IMR-90 (cell line): ENCODE data around the gene CLDN18. TPM values are rescaled to one million over a fixed set of nuclear protein-coding genes. Genes with fewer than 3 reads are reported as not detected.

Source experiments
- ATAC-seq: fragments of 200-7000 bp; cut with Tn5 transposase; 2 replicates; pipeline ENCODE4 v1.9.1; 2020; ENCODE audit warnings: low read depth, mild to moderate bottlenecking, moderate library complexity
- BruUV-seq: library from RNA; stranded (reverse); fragments of 400-500 nt; replicated peaks from 2 replicates; lab custom pipeline; 2021; lab: Mats Ljungman, UMichigan
- CTCF ChIA-PET: fragments of 300-600 bp; formaldehyde crosslinking; extraction: SDS; loops from one replicate; lab custom pipeline; 2021; ENCODE audit warnings: antibody characterized with exemption; lab: Yijun Ruan, JAX
- POLR2A ChIA-PET: fragments of 300-600 bp; sonication (Branson Sonifier 250); formaldehyde crosslinking; loops from one replicate; lab custom pipeline; 2022; ENCODE audit warnings: antibody characterized with exemption; ENCODE audit not compliant: unreplicated experiment; lab: Charles Lee
- DNase-seq: peaks from one replicate; pipeline ENCODE4 v3.0.0; 2013
- H2AFZ ChIP-seq: replicated peaks from 2 replicates; pipeline ENCODE3; 2013; ENCODE audit warnings: low read length, mild to moderate bottlenecking; ENCODE audit not compliant: poor library complexity
- H2AK5ac ChIP-seq: 2 replicates; pipeline ENCODE4 v1.6.1; 2013; ENCODE audit warnings: low read depth, low read length, inconsistent platforms
- H2AK9ac ChIP-seq: replicated peaks from 2 replicates; pipeline ENCODE3; 2013; ENCODE audit warnings: mild to moderate bottlenecking, low read depth, low read length, moderate library complexity; ENCODE audit not compliant: poor library complexity
- H2BK120ac ChIP-seq: 2 replicates; pipeline ENCODE4 v1.6.1; 2013; ENCODE audit warnings: low read depth, low read length, inconsistent platforms
- H2BK15ac ChIP-seq: 3 replicates; pipeline ENCODE4 v1.6.1; 2013; ENCODE audit warnings: low read depth, low read length, inconsistent platforms
- H2BK20ac ChIP-seq: 2 replicates; pipeline ENCODE4 v1.6.1; 2013; ENCODE audit warnings: low read depth, mild to moderate bottlenecking, inconsistent platforms, low read length, moderate library complexity
- H2BK5ac ChIP-seq: 2 replicates; pipeline ENCODE4 v1.6.1; 2013; ENCODE audit warnings: mild to moderate bottlenecking, low read depth, low read length, inconsistent platforms; ENCODE audit not compliant: poor library complexity, severe bottlenecking
- H3K14ac ChIP-seq: replicated peaks from 2 replicates; pipeline ENCODE4 v1.6.1; 2013; ENCODE audit warnings: low read depth, low read length, inconsistent platforms
- H3K18ac ChIP-seq: 2 replicates; pipeline ENCODE4 v1.6.1; 2013; ENCODE audit warnings: low read depth, low read length, control low read depth
- H3K23ac ChIP-seq: 2 replicates; pipeline ENCODE4 v1.6.1; 2013; ENCODE audit warnings: low read depth, low read length, inconsistent platforms
- H3K27ac ChIP-seq: 2 replicates; pipeline ENCODE4 v1.5.1; 2013; ENCODE audit warnings: mild to moderate bottlenecking, control low read depth, low read length; ENCODE audit not compliant: insufficient read depth
- H3K27me3 ChIP-seq: 2 replicates; pipeline ENCODE4 v1.6.1; 2013; ENCODE audit warnings: low read length; ENCODE audit not compliant: control insufficient read depth, insufficient read depth
- H3K36me3 ChIP-seq: 2 replicates; pipeline ENCODE4 v1.6.1; 2013; ENCODE audit warnings: low read length, mixed read lengths; ENCODE audit not compliant: control insufficient read depth, insufficient read depth
- H3K4ac ChIP-seq: 2 replicates; pipeline ENCODE4 v1.6.1; 2013; ENCODE audit warnings: low read depth, low read length, inconsistent platforms
- H3K4me1 ChIP-seq: 2 replicates; pipeline ENCODE4 v1.6.1; 2013; ENCODE audit warnings: low read length, mixed read lengths; ENCODE audit not compliant: control insufficient read depth, insufficient read depth
- H3K4me2 ChIP-seq: 2 replicates; pipeline ENCODE4 v1.6.1; 2013; ENCODE audit warnings: low read depth, mild to moderate bottlenecking, control low read depth, low read length, moderate library complexity
- H3K4me3 ChIP-seq: 2 replicates; pipeline ENCODE4 v1.5.1; 2013; ENCODE audit warnings: low read depth, mild to moderate bottlenecking, control low read depth, low read length, moderate library complexity; ENCODE audit not compliant: insufficient read depth
- H3K56ac ChIP-seq: 2 replicates; pipeline ENCODE4 v1.6.1; 2013; ENCODE audit warnings: low read length, inconsistent platforms; ENCODE audit not compliant: insufficient read depth; ENCODE audit errors: extremely low read depth
- H3K79me1 ChIP-seq, 2 experiments: 2 replicates each; pipeline ENCODE4 v1.6.1; 2013; ENCODE audit warnings: low read length in 2 of 2, inconsistent platforms in 1 of 2, low read depth in 1 of 2
- H3K9ac ChIP-seq: 2 replicates; pipeline ENCODE4 v1.6.1; 2013; ENCODE audit warnings: low read depth, low read length, control low read depth
- H3K9me1 ChIP-seq: 2 replicates; pipeline ENCODE4 v1.6.1; 2013; ENCODE audit warnings: low read length, inconsistent platforms; ENCODE audit not compliant: insufficient read depth
- H3K9me3 ChIP-seq: 2 replicates; pipeline ENCODE4 v1.6.1; 2013; ENCODE audit warnings: low read length; ENCODE audit not compliant: control insufficient read depth, insufficient read depth
- H4K20me1 ChIP-seq: 2 replicates; pipeline ENCODE4 v1.6.1; 2013; ENCODE audit warnings: low read length, inconsistent platforms; ENCODE audit not compliant: insufficient read depth
- H4K5ac ChIP-seq: 2 replicates; pipeline ENCODE4 v1.6.1; 2013; ENCODE audit warnings: mild to moderate bottlenecking, low read depth, low read length, control low read depth
- H4K8ac ChIP-seq, 2 experiments: 2 replicates each; pipeline ENCODE4 v1.6.1; 2013; ENCODE audit warnings: low read depth in 2 of 2, low read length in 2 of 2, control low read depth in 1 of 2, inconsistent platforms in 1 of 2
- H4K91ac ChIP-seq: 2 replicates; pipeline ENCODE4 v1.6.1; 2013; ENCODE audit warnings: low read depth, low read length, inconsistent platforms; ENCODE audit not compliant: insufficient read depth
- FOS ChIP-seq: fragments of 150-350 bp; IDR thresholded peaks from 2 replicates; pipeline ENCODE4 v1.6.1; 2016; ENCODE audit warnings: low read depth, low read length
- RAD21 ChIP-seq: IDR thresholded peaks from 2 replicates; pipeline ENCODE4 v1.6.1; 2012; ENCODE audit warnings: low read length, improper control_type of control experiment
- WGBS, 2 experiments: methylation state at CpG; one replicate each; pipeline versions ENCODE4 v1.1.5 to v1.1.7; 2013; ENCODE audit warnings: missing lambda C conversion rate in 2 of 2; ENCODE audit not compliant: insufficient read length in 1 of 2; ENCODE audit errors: extremely low coverage in 2 of 2; 5-methylcytosine and 5-hydroxymethylcytosine counted together
- dilution Hi-C: fragments of 300-500 bp; cut with HindIII; formaldehyde crosslinking; loops from one replicate; pipeline ENCODE4 v1.14.3; 2018; ENCODE audit warnings: low sequenced_read_pairs; ENCODE audit not compliant: unreplicated experiment
- in situ Hi-C: fragments of 300-500 bp; cut with MboI; formaldehyde crosslinking; loops from 3 replicates; pipeline ENCODE4 v1.14.3; 2019; ENCODE audit warnings: low sequenced_read_pairs, inconsistent platforms, mixed read lengths
- intact Hi-C: fragments of 100-400 bp; cut with micrococcal nuclease; formaldehyde crosslinking; loops from 2 replicates; pipeline ENCODE4 v1.10.0; 2022
- polyA plus RNA-seq, 3 experiments: library from polyadenylated mRNA; depleted of rRNA; stranded (reverse); fragments of >200 nt; gene quantifications; 2 replicates each; pipeline ENCODE4 v1.2.3, GENCODE V29; 2012; ENCODE audit warnings: low replicate concordance in 1 of 3
- total RNA-seq: library from RNA; depleted of rRNA; stranded (reverse); fragments of >200 nt; gene quantifications from 2 replicates; pipeline ENCODE4 v1.2.3, GENCODE V29; 2012

Gene CLDN18
- total and polyA plus RNA-seq, 2 of the 4 experiments (the other 2 are of a cell fraction), result not detected

- H4K5ac ChIP-seq, result no peak overlapping the region
- ChIA-PET POLR2A (no interaction called here), CTCF (no interaction called here)
- H2BK5ac ChIP-seq, result no peak overlapping the region
- no peak overlapping the region for H3K4ac ChIP-seq
- dilution Hi-C loops (no loop called here), in situ Hi-C loops (no loop called here), intact Hi-C loops (loop anchor here (5.0 to 10.0 kb wide), 2 partner anchors 1013 to 1155 kb away; no protein-coding TSS in a partner anchor)
- no peak overlapping the region for H3K56ac ChIP-seq
- no peaks in the 10 kb centered on the region for H3K9me3 ChIP-seq
- H3K4me2 ChIP-seq, result no peak overlapping the region
- H3K4me3 ChIP-seq, result no peak overlapping the region
- H3K23ac ChIP-seq, result no peak overlapping the region
- no peak overlapping the region for H2BK120ac ChIP-seq
- ATAC-seq (no peak), DNase-seq (no peak)
- no peaks in the 10 kb centered on the region for H3K27me3 ChIP-seq
- H3K9me1 ChIP-seq, result peaks cover 13% of the 10 kb centered on the region
- H3K4me1 ChIP-seq, result peaks cover 18% of the 10 kb centered on the region
- H2AFZ ChIP-seq, result no peak overlapping the region
- H4K8ac ChIP-seq, result no peak overlapping the region
- H4K91ac ChIP-seq, result no peak overlapping the region; the same call in 1 of the 2 replicates
- no peak overlapping the region for H2BK15ac ChIP-seq
- no peak overlapping the region for H2AK9ac ChIP-seq
- no peaks in the 10 kb centered on the region for H3K36me3 ChIP-seq
- H3K27ac ChIP-seq, result no peak overlapping the region
- H2BK20ac ChIP-seq, result no peak overlapping the region
- BruUV-seq, result no TSS peak
- TF ChIP-seq RAD21 (no peak), FOS (no peak)
- no peak overlapping the region for H3K9ac ChIP-seq
- no peak overlapping the region for H3K18ac ChIP-seq
- H3K79me1 ChIP-seq, result peaks cover 2 to 14% of the 10 kb centered on the region in 2 experiments; a peak in 3 of 4 replicates
- WGBS, 2 experiments, result no CpG with 5 or more reads among the region's 5 CpGs
- no peak overlapping the region for H3K14ac ChIP-seq
- H4K20me1 ChIP-seq, result peaks cover 4% of the 10 kb centered on the region
- H2AK5ac ChIP-seq, result no peak overlapping the region
Measured at GRCh38 chr3:138047596-138048158, 37.7 kb downstream of the CLDN18 start.
